ENCODE results near the gene SH3BGRL2.

DNA sequence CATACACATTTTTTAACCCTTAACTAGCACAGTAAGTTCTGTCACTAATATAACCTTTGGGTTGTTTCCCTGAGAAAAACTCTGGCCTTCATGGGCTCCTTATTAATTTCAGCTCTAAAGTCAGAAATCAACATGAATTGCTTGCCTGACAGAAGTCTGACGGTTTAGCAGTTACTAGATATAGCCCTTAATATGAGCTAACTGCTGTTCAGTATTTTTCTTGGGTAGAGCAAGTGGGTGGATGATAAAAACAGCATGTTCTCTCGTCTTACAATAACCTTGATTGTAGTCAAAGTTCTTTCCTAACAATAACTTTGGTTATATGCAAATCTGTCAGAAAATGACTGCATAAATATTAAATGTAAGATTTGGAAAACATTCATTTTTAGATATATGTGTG is 81.0 kb downstream of the SH3BGRL2 start:
- TF ChIP-seq, protein P1, sequence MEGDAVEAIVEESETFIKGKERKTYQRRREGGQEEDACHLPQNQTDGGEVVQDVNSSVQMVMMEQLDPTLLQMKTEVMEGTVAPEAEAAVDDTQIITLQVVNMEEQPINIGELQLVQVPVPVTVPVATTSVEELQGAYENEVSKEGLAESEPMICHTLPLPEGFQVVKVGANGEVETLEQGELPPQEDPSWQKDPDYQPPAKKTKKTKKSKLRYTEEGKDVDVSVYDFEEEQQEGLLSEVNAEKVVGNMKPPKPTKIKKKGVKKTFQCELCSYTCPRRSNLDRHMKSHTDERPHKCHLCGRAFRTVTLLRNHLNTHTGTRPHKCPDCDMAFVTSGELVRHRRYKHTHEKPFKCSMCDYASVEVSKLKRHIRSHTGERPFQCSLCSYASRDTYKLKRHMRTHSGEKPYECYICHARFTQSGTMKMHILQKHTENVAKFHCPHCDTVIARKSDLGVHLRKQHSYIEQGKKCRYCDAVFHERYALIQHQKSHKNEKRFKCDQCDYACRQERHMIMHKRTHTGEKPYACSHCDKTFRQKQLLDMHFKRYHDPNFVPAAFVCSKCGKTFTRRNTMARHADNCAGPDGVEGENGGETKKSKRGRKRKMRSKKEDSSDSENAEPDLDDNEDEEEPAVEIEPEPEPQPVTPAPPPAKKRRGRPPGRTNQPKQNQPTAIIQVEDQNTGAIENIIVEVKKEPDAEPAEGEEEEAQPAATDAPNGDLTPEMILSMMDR (IDR thresholded peaks at IDR 0.05) = no peak
- TF ChIP-seq EZH2 (IDR thresholded peaks at IDR 0.05; ENCODE audit: borderline replicate concordance, insufficient read depth, low read depth, low read length, poor library complexity, severe bottlenecking) = no peak

All from B cell (primary cell).